ENCODE results near the gene POLD2. TPM values are rescaled to one million over a fixed set of nuclear protein-coding genes. Genes with fewer than 3 reads are reported as not detected.

POLD2 gene
- total RNA-seq, 1 experiment from 2014 or later, result 131 TPM

DNA sequence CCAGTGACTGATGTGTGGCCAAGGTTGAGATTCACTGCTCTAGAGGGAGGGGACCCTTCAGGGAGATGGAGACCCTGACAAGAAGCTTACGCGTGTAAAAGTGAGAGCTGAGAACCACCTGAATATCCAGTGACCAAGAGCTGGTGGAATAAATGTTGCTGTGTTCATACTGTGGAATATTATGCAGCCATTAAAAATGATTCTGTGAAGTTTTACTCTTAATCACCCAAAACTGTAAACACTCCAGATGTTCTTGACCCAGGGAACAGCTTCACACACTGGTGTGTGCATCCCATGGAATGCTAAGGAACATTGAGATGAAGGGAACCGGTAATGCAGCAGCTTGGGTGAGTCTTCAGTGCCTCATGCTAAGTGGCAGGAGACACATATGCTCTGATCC, 36.7 kb downstream of the POLD2 start:
- Mint-ChIP-seq H3K4me1 (peaks cover 5 to 16% of the 10 kb centered on the region in 2 experiments; a peak in 3 of 4 replicates), H3K36me3 (ENCODE audit: insufficient read depth in 1 of 3, low read depth in 3 of 3) (no peaks in the 10 kb centered on the region), H3K27me3 (ENCODE audit: low read depth) (peaks cover 29% of the 10 kb centered on the region), H3K27ac (no peak overlapping the region), H3K4me3 (no peak overlapping the region), H3K9me3 (no peaks in the 10 kb centered on the region; a peak in 1 of 5 replicates)
- Histone ChIP-seq H2BK120ac (ENCODE audit: low read depth, low read length, poor library complexity, severe bottlenecking) (no peak overlapping the region), H3K79me2 (ENCODE audit: insufficient read depth, low read length) (no peaks in the 10 kb centered on the region), H4K91ac (ENCODE audit: insufficient read length, low read depth, low read length) (no peak overlapping the region), H3K4me1 (ENCODE audit: insufficient read depth, low read length) (no peaks in the 10 kb centered on the region), H2AFZ (ENCODE audit: low read length) (no peak overlapping the region), H4K5ac (ENCODE audit: insufficient read length, low read depth, low read length) (no peak overlapping the region), H3K9me3 (ENCODE audit: control insufficient read depth, low read depth, low read length) (no peaks in the 10 kb centered on the region), H4K20me1 (ENCODE audit: control insufficient read depth, insufficient read depth, insufficient read length) (no peaks in the 10 kb centered on the region), H3K23me2 (ENCODE audit: insufficient read length, low read depth, low read length, poor library complexity, severe bottlenecking) (no peaks in the 10 kb centered on the region), H3K4ac (ENCODE audit: low read depth, low read length) (no peak overlapping the region), H3K14ac (ENCODE audit: insufficient read depth, low read length) (no peak overlapping the region), H2BK20ac (ENCODE audit: low read depth, low read length, poor library complexity, severe bottlenecking) (no peak overlapping the region), H3K56ac (ENCODE audit: insufficient read length, low read depth, low read length) (no peak overlapping the region), H3K9ac (ENCODE audit: extremely low read depth, insufficient read length, low read length) (no peak overlapping the region), H2BK12ac (ENCODE audit: insufficient read length, low read depth, low read length) (no peak overlapping the region), H2BK5ac (ENCODE audit: insufficient read length, low read length) (no peak overlapping the region), H3K23ac (ENCODE audit: insufficient read length, low read depth, low read length) (no peak overlapping the region), H3K4me2 (ENCODE audit: insufficient read depth, insufficient read length, low read length) (no peak overlapping the region), H3K18ac (ENCODE audit: insufficient read length, low read depth, low read length) (no peak overlapping the region), H4K8ac (replicated peaks; ENCODE audit: insufficient read length, low read depth, low read length) (no peak overlapping the region), H3T11ph (ENCODE audit: low read length) (no peak overlapping the region), H3K27me3 (ENCODE audit: insufficient read depth, low read length) (no peaks in the 10 kb centered on the region; the same call in 1 of the 2 replicates), H3K27ac (ENCODE audit: insufficient read length, low read depth, low read length) (no peak overlapping the region), H2AK5ac (ENCODE audit: insufficient read length, low read length) (no peak overlapping the region), H2BK15ac (ENCODE audit: low read depth, low read length) (no peak overlapping the region), H3K79me1 (ENCODE audit: insufficient read depth, low read depth, low read length, poor library complexity, severe bottlenecking) (no peaks in the 10 kb centered on the region)
- no peak for DNase-seq
- WGBS (ENCODE audit: extremely low coverage, insufficient read length, low lambda C conversion rate), result no CpG with 5 or more reads among the region's 3 CpGs
- TF ChIP-seq, protein P1, sequence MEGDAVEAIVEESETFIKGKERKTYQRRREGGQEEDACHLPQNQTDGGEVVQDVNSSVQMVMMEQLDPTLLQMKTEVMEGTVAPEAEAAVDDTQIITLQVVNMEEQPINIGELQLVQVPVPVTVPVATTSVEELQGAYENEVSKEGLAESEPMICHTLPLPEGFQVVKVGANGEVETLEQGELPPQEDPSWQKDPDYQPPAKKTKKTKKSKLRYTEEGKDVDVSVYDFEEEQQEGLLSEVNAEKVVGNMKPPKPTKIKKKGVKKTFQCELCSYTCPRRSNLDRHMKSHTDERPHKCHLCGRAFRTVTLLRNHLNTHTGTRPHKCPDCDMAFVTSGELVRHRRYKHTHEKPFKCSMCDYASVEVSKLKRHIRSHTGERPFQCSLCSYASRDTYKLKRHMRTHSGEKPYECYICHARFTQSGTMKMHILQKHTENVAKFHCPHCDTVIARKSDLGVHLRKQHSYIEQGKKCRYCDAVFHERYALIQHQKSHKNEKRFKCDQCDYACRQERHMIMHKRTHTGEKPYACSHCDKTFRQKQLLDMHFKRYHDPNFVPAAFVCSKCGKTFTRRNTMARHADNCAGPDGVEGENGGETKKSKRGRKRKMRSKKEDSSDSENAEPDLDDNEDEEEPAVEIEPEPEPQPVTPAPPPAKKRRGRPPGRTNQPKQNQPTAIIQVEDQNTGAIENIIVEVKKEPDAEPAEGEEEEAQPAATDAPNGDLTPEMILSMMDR (conservative IDR thresholded peaks at IDR 0.05), result no peak
